ENCODE data around the gene EFHD1. TPM values are rescaled to one million over a fixed set of nuclear protein-coding genes. Genes with fewer than 3 reads are reported as not detected.

The EFHD1 gene
- total RNA-seq, 2 donors from 2014 or later = 1.4 to 3.4 TPM

DNA sequence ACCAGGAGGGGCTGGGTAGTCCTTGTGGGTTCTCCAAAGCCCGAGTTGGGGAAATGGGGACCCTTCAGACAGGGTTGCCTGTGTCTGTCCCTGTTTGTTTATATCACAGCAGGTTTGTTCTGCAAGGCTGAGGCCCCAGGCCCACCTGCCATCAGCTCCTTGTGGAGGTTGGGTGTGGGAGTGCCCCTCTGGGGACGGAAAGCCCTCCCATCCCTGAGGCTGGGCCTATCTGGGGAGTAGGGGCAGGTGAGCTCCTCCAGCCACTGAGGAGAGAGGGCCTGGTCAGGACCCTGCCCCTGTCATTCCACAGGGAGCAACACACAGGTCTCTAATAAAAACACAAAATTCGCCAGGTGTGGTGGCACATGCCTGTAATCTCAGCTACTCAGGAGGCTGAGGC lies 23.3 kb upstream of the EFHD1 start:
- Histone ChIP-seq H3K36me3 (no peaks in the 10 kb centered on the region), H3K4me3 (no peak overlapping the region), H3K27me3 (no peaks in the 10 kb centered on the region), H3K4me1 (no peaks in the 10 kb centered on the region), H3K9ac (ENCODE audit: low read depth in 2 of 2, low read length in 2 of 2) (no peak overlapping the region), H3K9me3 (no peaks in the 10 kb centered on the region), H3K27ac (no peak overlapping the region)
- no peak for DNase-seq
- TF ChIP-seq, protein P1, sequence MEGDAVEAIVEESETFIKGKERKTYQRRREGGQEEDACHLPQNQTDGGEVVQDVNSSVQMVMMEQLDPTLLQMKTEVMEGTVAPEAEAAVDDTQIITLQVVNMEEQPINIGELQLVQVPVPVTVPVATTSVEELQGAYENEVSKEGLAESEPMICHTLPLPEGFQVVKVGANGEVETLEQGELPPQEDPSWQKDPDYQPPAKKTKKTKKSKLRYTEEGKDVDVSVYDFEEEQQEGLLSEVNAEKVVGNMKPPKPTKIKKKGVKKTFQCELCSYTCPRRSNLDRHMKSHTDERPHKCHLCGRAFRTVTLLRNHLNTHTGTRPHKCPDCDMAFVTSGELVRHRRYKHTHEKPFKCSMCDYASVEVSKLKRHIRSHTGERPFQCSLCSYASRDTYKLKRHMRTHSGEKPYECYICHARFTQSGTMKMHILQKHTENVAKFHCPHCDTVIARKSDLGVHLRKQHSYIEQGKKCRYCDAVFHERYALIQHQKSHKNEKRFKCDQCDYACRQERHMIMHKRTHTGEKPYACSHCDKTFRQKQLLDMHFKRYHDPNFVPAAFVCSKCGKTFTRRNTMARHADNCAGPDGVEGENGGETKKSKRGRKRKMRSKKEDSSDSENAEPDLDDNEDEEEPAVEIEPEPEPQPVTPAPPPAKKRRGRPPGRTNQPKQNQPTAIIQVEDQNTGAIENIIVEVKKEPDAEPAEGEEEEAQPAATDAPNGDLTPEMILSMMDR (IDR thresholded peaks at IDR 0.05) = no peak
- intact Hi-C loops (cut with DNase I) = loop anchor here (10.0 kb wide), 1 partner anchor 645 kb away; the partner anchor contains the start of gene ATG16L1

DNA sequence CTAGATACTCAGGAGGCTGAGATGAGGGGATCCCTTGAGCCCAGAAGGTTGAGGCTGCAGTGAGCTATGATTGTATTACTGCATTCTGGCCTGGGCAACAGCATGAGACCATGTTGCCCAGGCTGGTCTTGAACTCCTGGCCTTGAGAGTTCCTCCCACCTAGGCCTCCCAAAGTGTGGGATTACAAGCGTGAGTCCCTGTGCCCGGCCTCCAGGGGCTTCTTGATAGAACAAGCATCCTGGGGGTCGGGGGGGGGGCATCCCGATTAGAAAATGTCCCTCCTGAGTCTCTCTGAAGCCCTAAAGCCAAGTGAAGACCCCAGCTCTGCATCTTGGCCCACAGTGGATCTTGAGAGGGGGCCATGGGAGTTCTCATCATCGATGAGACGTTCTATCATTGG lies 22.3 kb upstream of the EFHD1 start:
- Histone ChIP-seq H3K27ac (no peak overlapping the region), H3K9me3 (no peaks in the 10 kb centered on the region), H3K27me3 (no peaks in the 10 kb centered on the region), H3K4me3 (no peak overlapping the region), H3K36me3 (no peaks in the 10 kb centered on the region), H3K9ac (ENCODE audit: low read depth in 2 of 2, low read length in 2 of 2) (no peak overlapping the region), H3K4me1 (no peaks in the 10 kb centered on the region)
- intact Hi-C loops (cut with DNase I) = loop anchor here (10.0 kb wide), 1 partner anchor 644 kb away; the partner anchor contains the start of gene ATG16L1
- no peak for DNase-seq
- TF ChIP-seq, protein P1 (IDR thresholded peaks at IDR 0.05) = no peak

DNA sequence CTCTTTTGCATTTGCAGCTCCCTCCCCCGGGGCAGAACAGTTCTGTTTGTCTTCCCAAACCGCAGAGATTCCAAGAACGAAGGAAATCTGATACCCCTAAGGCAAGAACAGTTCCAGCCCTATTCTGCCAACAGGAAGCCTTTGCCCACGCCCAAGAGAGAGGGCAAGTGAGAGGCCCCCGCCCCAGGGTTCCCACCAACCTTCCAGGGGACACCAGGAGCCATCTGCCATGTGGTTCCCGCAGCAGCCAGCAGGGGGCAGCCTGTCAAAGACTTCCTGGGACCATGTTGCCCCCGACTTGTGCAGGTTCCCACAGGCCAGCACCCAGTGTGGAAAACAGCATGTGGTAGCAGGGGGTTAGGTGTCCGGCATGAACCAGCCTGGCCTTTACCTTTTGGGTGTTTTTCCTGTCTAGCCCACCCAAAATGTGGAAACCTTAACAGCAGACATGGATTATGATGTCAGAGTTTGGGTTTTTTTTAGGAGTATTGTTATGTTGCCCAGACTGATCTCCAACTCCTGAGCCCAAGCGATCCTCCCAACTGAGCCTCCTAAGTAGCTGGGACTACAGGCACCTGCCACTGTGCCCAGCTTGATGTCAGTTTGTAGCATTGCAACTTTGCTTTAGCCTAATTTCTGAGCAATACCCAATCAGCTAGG lies 21.7 kb upstream of the EFHD1 start:
- peak; percentile 70 for DNase-seq
- intact Hi-C loops (cut with DNase I) = loop anchor here (10.0 kb wide), 1 partner anchor 643 kb away; the partner anchor contains the start of gene ATG16L1
- Histone ChIP-seq H3K9me3 (no peaks in the 10 kb centered on the region), H3K27ac (no peak overlapping the region), H3K4me1 (no peaks in the 10 kb centered on the region), H3K4me3 (no peak overlapping the region), H3K27me3 (no peaks in the 10 kb centered on the region), H3K36me3 (no peaks in the 10 kb centered on the region), H3K9ac (ENCODE audit: low read depth in 2 of 2, low read length in 2 of 2) (no peak overlapping the region)
- TF ChIP-seq, protein P1 (IDR thresholded peaks at IDR 0.05) = peak; percentile 86

DNA sequence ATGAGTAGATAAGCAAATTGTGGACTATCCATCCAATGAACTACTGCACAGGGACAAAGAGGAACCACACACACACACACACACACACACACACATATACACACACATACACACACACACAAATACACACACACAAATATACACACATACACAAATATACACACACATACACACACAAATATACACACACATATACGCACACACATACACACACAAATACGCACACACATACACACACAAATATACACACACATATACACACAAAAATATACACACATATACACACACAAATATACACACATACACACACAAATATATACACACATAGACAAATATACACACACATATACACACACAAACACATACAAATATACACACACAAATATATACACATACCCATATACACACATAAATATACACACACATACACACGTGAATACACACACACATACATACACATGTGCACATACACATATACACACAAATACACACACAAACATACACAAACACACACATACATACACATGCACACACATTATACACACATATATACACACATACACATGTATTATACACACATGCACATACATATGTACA lies 19.8 kb upstream of the EFHD1 start:
- TF ChIP-seq, protein P1 (IDR thresholded peaks at IDR 0.05) = no peak
- H3K4me1 ChIP-seq = no peaks in the 10 kb centered on the region
- intact Hi-C loops (cut with DNase I) = loop anchor here (10.0 kb wide), 1 partner anchor 641 kb away; the partner anchor contains the start of gene ATG16L1
- H3K36me3 ChIP-seq = no peaks in the 10 kb centered on the region
- DNase-seq = no peak
- no peaks in the 10 kb centered on the region for H3K27me3 ChIP-seq
- H3K9me3 ChIP-seq = no peaks in the 10 kb centered on the region
- H3K9ac ChIP-seq (ENCODE audit: low read depth in 2 of 2, low read length in 2 of 2) = no peak overlapping the region
- H3K4me3 ChIP-seq = no peak overlapping the region
- no peak overlapping the region for H3K27ac ChIP-seq

DNA sequence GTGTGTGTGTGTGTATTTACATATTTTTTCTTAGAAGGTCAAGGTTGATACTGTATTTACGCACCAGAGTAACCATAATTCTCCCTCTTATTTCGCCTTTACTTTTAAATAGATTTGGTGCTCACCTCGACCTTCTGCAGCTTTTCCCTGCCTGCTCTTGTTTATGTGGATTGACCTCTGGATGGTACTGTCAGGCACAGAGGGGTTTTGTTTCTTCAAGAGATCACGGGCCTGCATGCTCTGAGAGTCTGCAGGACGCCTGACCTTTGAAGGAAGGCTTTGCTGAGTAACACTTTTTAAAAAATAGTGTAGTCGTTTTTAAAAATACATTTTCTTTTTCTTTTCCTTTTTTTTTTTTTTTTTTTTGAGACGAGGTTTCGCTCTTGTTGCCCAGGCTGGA lies 18.1 kb upstream of the EFHD1 start:
- intact Hi-C loops (cut with DNase I) = loop anchor here (10.0 kb wide), 1 partner anchor 639 kb away; the partner anchor contains the start of gene ATG16L1

More for the DNA sequence above, 18.1 kb upstream of the EFHD1 start:
- DNase-seq = no peak
- H3K27me3 ChIP-seq = no peaks in the 10 kb centered on the region
- no peaks in the 10 kb centered on the region for H3K36me3 ChIP-seq
- no peaks in the 10 kb centered on the region for H3K9me3 ChIP-seq
- no peak overlapping the region for H3K9ac ChIP-seq (ENCODE audit: low read depth in 2 of 2, low read length in 2 of 2)
- no peak overlapping the region for H3K4me3 ChIP-seq
- TF ChIP-seq, protein P1 (IDR thresholded peaks at IDR 0.05) = no peak
- no peak overlapping the region for H3K27ac ChIP-seq
- no peaks in the 10 kb centered on the region for H3K4me1 ChIP-seq

All from colonic mucosa (tissue), 4 donors.